ENCODE results near the gene PPP1R7. TPM values are rescaled to one million over a fixed set of nuclear protein-coding genes. Genes with fewer than 3 reads are reported as not detected.
A peak's percentile ranks its signal among the peaks of the same experiment; 100 is the strongest.

Gene PPP1R7
- polyA plus RNA-seq, 3 donors: 54.9 to 102 (median 84.4) TPM

DNA sequence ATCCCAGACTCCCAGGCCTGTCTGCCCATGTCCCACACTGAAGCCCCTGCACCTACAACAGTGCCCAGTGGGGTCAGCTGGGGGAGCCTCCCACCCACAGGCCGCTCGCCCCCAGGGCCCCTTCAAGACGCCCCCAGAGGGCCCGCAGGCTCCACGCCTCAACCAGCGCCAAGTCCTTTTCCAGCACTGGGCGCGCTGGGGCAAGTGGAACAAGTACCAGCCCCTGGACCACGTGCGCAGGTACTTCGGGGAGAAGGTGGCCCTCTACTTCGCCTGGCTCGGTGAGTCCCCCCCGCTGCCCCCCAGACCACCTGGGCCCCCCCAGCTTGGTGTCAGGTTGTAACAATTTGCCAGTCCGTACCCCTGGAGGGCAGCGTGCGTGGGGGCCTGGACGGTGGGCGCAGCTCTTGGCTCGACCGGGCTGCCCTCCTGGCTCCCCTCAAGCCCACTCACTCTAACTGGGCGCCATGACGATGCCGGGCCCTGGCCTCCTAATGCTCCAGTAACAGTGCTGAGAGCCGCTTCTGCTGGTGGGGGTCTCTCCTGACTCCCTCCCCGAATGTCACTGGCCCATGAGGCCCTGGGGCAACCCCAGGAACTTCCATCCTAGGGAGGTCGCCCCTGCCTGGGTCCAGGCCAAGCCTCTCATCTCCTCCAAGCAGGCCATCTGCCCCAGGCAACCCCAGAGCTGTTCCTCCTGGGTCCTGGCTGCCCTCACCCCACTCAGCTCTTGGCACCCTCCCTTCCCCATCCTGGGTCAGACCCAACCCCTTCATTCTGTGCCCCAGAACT lies 53.1 kb downstream of the PPP1R7 start:
- Mint-ChIP-seq H3K4me1 (peaks cover 9% of the 10 kb centered on the region), H3K4me3 (no peak overlapping the region), H3K27me3 (ENCODE audit: low read depth in 3 of 3) (peaks cover 0 to 2% (median 1%) of the 10 kb centered on the region in 3 donors), H3K27ac (peak overlapping the region in 1 of 7 donors; percentile 73), H3K9me3 (no peaks in the 10 kb centered on the region), H3K36me3 (no peaks in the 10 kb centered on the region)
- TF ChIP-seq, protein P1, sequence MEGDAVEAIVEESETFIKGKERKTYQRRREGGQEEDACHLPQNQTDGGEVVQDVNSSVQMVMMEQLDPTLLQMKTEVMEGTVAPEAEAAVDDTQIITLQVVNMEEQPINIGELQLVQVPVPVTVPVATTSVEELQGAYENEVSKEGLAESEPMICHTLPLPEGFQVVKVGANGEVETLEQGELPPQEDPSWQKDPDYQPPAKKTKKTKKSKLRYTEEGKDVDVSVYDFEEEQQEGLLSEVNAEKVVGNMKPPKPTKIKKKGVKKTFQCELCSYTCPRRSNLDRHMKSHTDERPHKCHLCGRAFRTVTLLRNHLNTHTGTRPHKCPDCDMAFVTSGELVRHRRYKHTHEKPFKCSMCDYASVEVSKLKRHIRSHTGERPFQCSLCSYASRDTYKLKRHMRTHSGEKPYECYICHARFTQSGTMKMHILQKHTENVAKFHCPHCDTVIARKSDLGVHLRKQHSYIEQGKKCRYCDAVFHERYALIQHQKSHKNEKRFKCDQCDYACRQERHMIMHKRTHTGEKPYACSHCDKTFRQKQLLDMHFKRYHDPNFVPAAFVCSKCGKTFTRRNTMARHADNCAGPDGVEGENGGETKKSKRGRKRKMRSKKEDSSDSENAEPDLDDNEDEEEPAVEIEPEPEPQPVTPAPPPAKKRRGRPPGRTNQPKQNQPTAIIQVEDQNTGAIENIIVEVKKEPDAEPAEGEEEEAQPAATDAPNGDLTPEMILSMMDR (IDR thresholded peaks at IDR 0.05): no peak
- Histone ChIP-seq H2AFZ (ENCODE audit: insufficient read depth, low read depth, low read length, poor library complexity, severe bottlenecking) (no peak overlapping the region), H3K36me3 (replicated peaks in 1 of 2; ENCODE audit: control insufficient read depth in 1 of 2, insufficient read depth in 2 of 2, low read length in 2 of 2) (no peaks in the 10 kb centered on the region), H3K9ac (ENCODE audit: insufficient read depth, low read length, poor library complexity, severe bottlenecking) (no peak overlapping the region), H4K20me1 (ENCODE audit: insufficient read depth, low read length) (no peaks in the 10 kb centered on the region), H3K79me2 (ENCODE audit: insufficient read depth, low read length) (no peaks in the 10 kb centered on the region), H3K9me3 (replicated peaks in 1 of 2; ENCODE audit: control insufficient read depth in 1 of 2, insufficient read depth in 1 of 2, low read length in 2 of 2) (no peaks in the 10 kb centered on the region), H3K27me3 (ENCODE audit: control insufficient read depth in 2 of 2, insufficient read depth in 2 of 2, low read length in 2 of 2) (no peaks in the 10 kb centered on the region), H3K4me2 (replicated peaks; ENCODE audit: extremely low read depth, low read length, poor library complexity, severe bottlenecking) (no peak overlapping the region), H3K4me1 (ENCODE audit: control insufficient read depth in 1 of 2, insufficient read depth in 2 of 2, low read length in 2 of 2) (peaks cover 3 to 8% of the 10 kb centered on the region in 2 donors), H3K4me3 (replicated peaks in 1 of 3; ENCODE audit: low read depth in 2 of 3, low read length in 3 of 3) (no peak overlapping the region), H3K27ac (ENCODE audit: low read depth in 1 of 2, low read length in 2 of 2) (no peak overlapping the region)
- intact Hi-C loops (cut with micrococcal nuclease): no loop called here
- DNase-seq: no peak
- 96% methylated on average over 23 of the region's 27 CpGs for WGBS (ENCODE audit: insufficient coverage)

DNA sequence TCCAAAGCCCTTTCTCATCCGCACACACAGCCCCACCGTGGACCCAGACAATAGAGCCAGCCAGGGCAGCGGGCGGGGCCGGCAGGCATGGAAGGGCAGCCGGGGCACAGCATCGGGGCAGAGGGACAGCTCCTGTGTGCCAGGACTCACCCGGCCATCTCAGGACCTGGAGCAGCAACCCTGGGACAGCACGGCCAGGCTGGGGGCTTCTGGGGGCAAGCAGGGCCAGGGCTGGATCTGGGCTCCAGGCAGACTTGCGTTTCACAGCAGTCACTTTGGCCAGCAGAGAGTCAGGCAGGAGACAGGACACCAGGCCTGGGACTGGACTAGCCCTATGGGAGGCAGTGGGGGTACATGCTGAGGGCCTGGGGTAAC lies 53.7 kb downstream of the PPP1R7 start:
- Histone ChIP-seq H4K20me1 (ENCODE audit: insufficient read depth, low read length) (no peaks in the 10 kb centered on the region), H3K36me3 (replicated peaks in 1 of 2; ENCODE audit: control insufficient read depth in 1 of 2, insufficient read depth in 2 of 2, low read length in 2 of 2) (no peaks in the 10 kb centered on the region), H2AFZ (ENCODE audit: insufficient read depth, low read depth, low read length, poor library complexity, severe bottlenecking) (no peak overlapping the region), H3K27ac (ENCODE audit: low read depth in 1 of 2, low read length in 2 of 2) (no peak overlapping the region), H3K27me3 (ENCODE audit: control insufficient read depth in 2 of 2, insufficient read depth in 2 of 2, low read length in 2 of 2) (no peaks in the 10 kb centered on the region), H3K4me1 (ENCODE audit: control insufficient read depth in 1 of 2, insufficient read depth in 2 of 2, low read length in 2 of 2) (peaks cover 3 to 8% of the 10 kb centered on the region in 2 donors), H3K9ac (ENCODE audit: insufficient read depth, low read length, poor library complexity, severe bottlenecking) (no peak overlapping the region), H3K4me2 (replicated peaks; ENCODE audit: extremely low read depth, low read length, poor library complexity, severe bottlenecking) (no peak overlapping the region), H3K79me2 (ENCODE audit: insufficient read depth, low read length) (no peaks in the 10 kb centered on the region), H3K4me3 (replicated peaks in 1 of 3; ENCODE audit: low read depth in 2 of 3, low read length in 3 of 3) (no peak overlapping the region), H3K9me3 (replicated peaks in 1 of 2; ENCODE audit: control insufficient read depth in 1 of 2, insufficient read depth in 1 of 2, low read length in 2 of 2) (no peaks in the 10 kb centered on the region)
- Mint-ChIP-seq H3K27ac (peak overlapping the region in 2 of 7 donors; percentile 28 to 73), H3K9me3 (no peaks in the 10 kb centered on the region), H3K4me3 (no peak overlapping the region), H3K27me3 (ENCODE audit: low read depth in 3 of 3) (peaks cover 1 to 2% (median 2%) of the 10 kb centered on the region in 3 donors), H3K4me1 (peaks cover 9% of the 10 kb centered on the region), H3K36me3 (no peaks in the 10 kb centered on the region)
- intact Hi-C loops (cut with micrococcal nuclease): no loop called here
- TF ChIP-seq, protein P1 (IDR thresholded peaks at IDR 0.05): no peak
- WGBS (ENCODE audit: insufficient coverage): 90% methylated on average over 10 of the region's 10 CpGs
- DNase-seq: no peak
